Measurements from ENCODE around the gene NFS1.

Gene NFS1

GRCh38 chr20:35661053-35661452 lies 38.1 kb downstream of the NFS1 start:
- Mint-ChIP-seq H3K27ac (peak overlapping the region; percentile 65), H3K36me3 (peaks cover 17 to 38% of the 10 kb centered on the region in 2 donors)

GRCh38 chr20:35660122-35660937 lies 38.8 kb downstream of the NFS1 start:
- Mint-ChIP-seq H3K4me1 (peaks cover 23 to 55% of the 10 kb centered on the region in 2 donors), H3K9me3 (no peaks in the 10 kb centered on the region), H3K4me3 (peak overlapping the region; percentile 39 to 94), H3K27ac (peak overlapping the region; percentile 88), H3K36me3 (peaks cover 17 to 38% of the 10 kb centered on the region in 2 donors), H3K27me3 (no peaks in the 10 kb centered on the region)
- DNase-seq, result no peak
- ATAC-seq (replicated peaks), result no peak

More at GRCh38 chr20:35661053-35661452, 38.1 kb downstream of the NFS1 start:
- H3K9me3 Mint-ChIP-seq, result no peaks in the 10 kb centered on the region
- H3K4me1 Mint-ChIP-seq, result peaks cover 23 to 55% of the 10 kb centered on the region in 2 donors
- DNase-seq (no peak), ATAC-seq (replicated peaks) (no peak)
- H3K4me3 Mint-ChIP-seq, result peak overlapping the region in 1 of 2 donors; percentile 94
- no peaks in the 10 kb centered on the region for H3K27me3 Mint-ChIP-seq

- Mint-ChIP-seq H3K27me3 (no peaks in the 10 kb centered on the region), H3K4me3 (peak overlapping the region in 1 of 2 donors; percentile 7), H3K4me1 (peaks cover 15 to 32% of the 10 kb centered on the region in 2 donors), H3K27ac (no peak overlapping the region), H3K36me3 (peaks cover 4 to 14% of the 10 kb centered on the region in 2 donors), H3K9me3 (no peaks in the 10 kb centered on the region)
- DNase-seq, result no peak
- no peak for ATAC-seq (replicated peaks)
Measured at GRCh38 chr20:35657271-35657670, 41.9 kb downstream of the NFS1 start.

GRCh38 chr20:35654415-35654814 lies 44.7 kb downstream of the NFS1 start:
- Mint-ChIP-seq H3K9me3 (no peaks in the 10 kb centered on the region), H3K27me3 (no peaks in the 10 kb centered on the region), H3K4me3 (no peak overlapping the region), H3K36me3 (peaks cover 4 to 12% of the 10 kb centered on the region in 2 donors), H3K27ac (no peak overlapping the region), H3K4me1 (peaks cover 8 to 20% of the 10 kb centered on the region in 2 donors)
- ATAC-seq (replicated peaks) (no peak), DNase-seq (no peak)

GRCh38 chr20:35653893-35654292 lies 45.3 kb downstream of the NFS1 start:
- H3K36me3 Mint-ChIP-seq, result peaks cover 4 to 12% of the 10 kb centered on the region in 2 donors
- H3K9me3 Mint-ChIP-seq, result no peaks in the 10 kb centered on the region
- DNase-seq (no peak), ATAC-seq (replicated peaks) (no peak)
- H3K4me3 Mint-ChIP-seq, result no peak overlapping the region
- H3K4me1 Mint-ChIP-seq, result peaks cover 8 to 25% of the 10 kb centered on the region in 2 donors
- no peak overlapping the region for H3K27ac Mint-ChIP-seq
- H3K27me3 Mint-ChIP-seq, result no peaks in the 10 kb centered on the region

GRCh38 chr20:35653430-35653734 lies 45.8 kb downstream of the NFS1 start:
- ATAC-seq (replicated peaks), result no peak
- Mint-ChIP-seq H3K27ac (no peak overlapping the region), H3K4me3 (no peak overlapping the region), H3K4me1 (peaks cover 9 to 30% of the 10 kb centered on the region in 2 donors), H3K36me3 (peaks cover 6 to 15% of the 10 kb centered on the region in 2 donors), H3K27me3 (no peaks in the 10 kb centered on the region), H3K9me3 (no peaks in the 10 kb centered on the region)
- no peak for DNase-seq

- ATAC-seq (replicated peaks) (no peak), DNase-seq (no peak)
- H3K36me3 Mint-ChIP-seq, result peaks cover 6 to 16% of the 10 kb centered on the region in 2 donors
- no peaks in the 10 kb centered on the region for H3K27me3 Mint-ChIP-seq
- H3K4me3 Mint-ChIP-seq, result no peak overlapping the region
- no peak overlapping the region for H3K27ac Mint-ChIP-seq
- no peaks in the 10 kb centered on the region for H3K9me3 Mint-ChIP-seq
- H3K4me1 Mint-ChIP-seq, result peaks cover 10 to 32% of the 10 kb centered on the region in 2 donors
Measured at GRCh38 chr20:35652641-35653429, 46.3 kb downstream of the NFS1 start.

GRCh38 chr20:35651958-35652357 lies 47.2 kb downstream of the NFS1 start:
- no peaks in the 10 kb centered on the region for H3K27me3 Mint-ChIP-seq
- H3K4me3 Mint-ChIP-seq, result no peak overlapping the region
- H3K4me1 Mint-ChIP-seq, result peaks cover 10 to 25% of the 10 kb centered on the region in 2 donors
- H3K9me3 Mint-ChIP-seq, result no peaks in the 10 kb centered on the region
- ATAC-seq (replicated peaks) (no peak), DNase-seq (no peak)
- peaks cover 1 to 15% of the 10 kb centered on the region in 2 donors for H3K36me3 Mint-ChIP-seq
- H3K27ac Mint-ChIP-seq, result no peak overlapping the region

GRCh38 chr20:35650632-35651031 lies 48.5 kb downstream of the NFS1 start:
- Mint-ChIP-seq H3K9me3 (no peaks in the 10 kb centered on the region), H3K4me1 (peaks cover 15 to 35% of the 10 kb centered on the region in 2 donors), H3K27ac (no peak overlapping the region)

GRCh38 chr20:35648836-35649235 lies 50.3 kb downstream of the NFS1 start:
- H3K4me3 Mint-ChIP-seq, result no peak overlapping the region
- ATAC-seq (replicated peaks) (no peak), DNase-seq (no peak)
- H3K36me3 Mint-ChIP-seq, result peaks cover 1 to 32% of the 10 kb centered on the region in 2 donors
- no peaks in the 10 kb centered on the region for H3K27me3 Mint-ChIP-seq
- no peak overlapping the region for H3K27ac Mint-ChIP-seq
- H3K4me1 Mint-ChIP-seq, result peaks cover 23 to 49% of the 10 kb centered on the region in 2 donors
- no peaks in the 10 kb centered on the region for H3K9me3 Mint-ChIP-seq

More at GRCh38 chr20:35650632-35651031, 48.5 kb downstream of the NFS1 start:
- no peak overlapping the region for H3K4me3 Mint-ChIP-seq
- peaks cover 1 to 19% of the 10 kb centered on the region in 2 donors for H3K36me3 Mint-ChIP-seq
- DNase-seq (no peak), ATAC-seq (replicated peaks) (no peak)
- H3K27me3 Mint-ChIP-seq, result no peaks in the 10 kb centered on the region

GRCh38 chr20:35644806-35645205 lies 54.3 kb downstream of the NFS1 start:
- H3K27me3 Mint-ChIP-seq, result no peaks in the 10 kb centered on the region
- H3K36me3 Mint-ChIP-seq, result peaks cover 14 to 57% of the 10 kb centered on the region in 2 donors
- ATAC-seq (replicated peaks) (no peak), DNase-seq (no peak)
- H3K4me1 Mint-ChIP-seq, result peaks cover 40 to 79% of the 10 kb centered on the region in 2 donors
- H3K4me3 Mint-ChIP-seq, result no peak overlapping the region
- H3K9me3 Mint-ChIP-seq, result no peaks in the 10 kb centered on the region
- H3K27ac Mint-ChIP-seq, result no peak overlapping the region

GRCh38 chr20:35643045-35643444 lies 56.1 kb downstream of the NFS1 start:
- H3K9me3 Mint-ChIP-seq, result no peaks in the 10 kb centered on the region

GRCh38 chr20:35641743-35642142 lies 57.4 kb downstream of the NFS1 start:
- H3K36me3 Mint-ChIP-seq, result peaks cover 17 to 58% of the 10 kb centered on the region in 2 donors

More at GRCh38 chr20:35643045-35643444, 56.1 kb downstream of the NFS1 start:
- H3K36me3 Mint-ChIP-seq, result peaks cover 16 to 55% of the 10 kb centered on the region in 2 donors
- DNase-seq, result no peak
- H3K27me3 Mint-ChIP-seq, result no peaks in the 10 kb centered on the region
- no peak for ATAC-seq (replicated peaks)
- peaks cover 43 to 68% of the 10 kb centered on the region in 2 donors for H3K4me1 Mint-ChIP-seq
- H3K27ac Mint-ChIP-seq, result peak overlapping the region; percentile 31
- no peak overlapping the region for H3K4me3 Mint-ChIP-seq

GRCh38 chr20:35640724-35641123 lies 58.4 kb downstream of the NFS1 start:
- Mint-ChIP-seq H3K9me3 (no peaks in the 10 kb centered on the region), H3K4me3 (no peak overlapping the region), H3K4me1 (peaks cover 46 to 81% of the 10 kb centered on the region in 2 donors), H3K36me3 (peaks cover 22 to 58% of the 10 kb centered on the region in 2 donors), H3K27ac (peak overlapping the region; percentile 81), H3K27me3 (no peaks in the 10 kb centered on the region)
- no peak for DNase-seq
- ATAC-seq (replicated peaks), result no peak

More at GRCh38 chr20:35641743-35642142, 57.4 kb downstream of the NFS1 start:
- H3K27me3 Mint-ChIP-seq, result no peaks in the 10 kb centered on the region
- H3K4me3 Mint-ChIP-seq, result no peak overlapping the region
- H3K4me1 Mint-ChIP-seq, result peaks cover 46 to 81% of the 10 kb centered on the region in 2 donors
- peak overlapping the region; percentile 14 for H3K27ac Mint-ChIP-seq
- DNase-seq (no peak), ATAC-seq (replicated peaks) (no peak)
- H3K9me3 Mint-ChIP-seq, result no peaks in the 10 kb centered on the region

Data from stimulated activated naive B cell treated with anti-CD40 and anti-IgM and Interleukin-4, amounts not matched to agents 10 μg/mL and 1 μg/mL and 100 μg/mL, for 72 hours (primary cell).